Thyroid gland (tissue), 4 donors: ENCODE data around the gene SNX11. TPM values are rescaled to one million over a fixed set of nuclear protein-coding genes. Genes with fewer than 3 reads are reported as not detected.

Experiments
- DNase-seq, 2 donors: peaks; one replicate each; pipeline ENCODE4 v3.0.0-alpha.2; 2019
- H3K27ac ChIP-seq, 3 donors: fragments of 200-600 bp; sonication (generic); 1 replicate in 2 of 3; 2 replicates in 1 of 3; pipeline ENCODE4 v1.5.1; 2016 to 2019; ENCODE audit warnings: mild to moderate bottlenecking in 1 of 3, moderate library complexity in 1 of 3
- H3K27me3 ChIP-seq: fragments of 200-600 bp; sonication (generic); one replicate; pipeline ENCODE4 v1.5.1; 2019
- H3K36me3 ChIP-seq, 2 donors: fragments of 200-600 bp; sonication (generic); one replicate each; pipeline ENCODE4 v1.5.1; 2016 to 2019
- H3K4me1 ChIP-seq, 2 donors: fragments of 200-600 bp; sonication (generic); one replicate each; pipeline ENCODE4 v1.5.1; 2017 to 2019
- H3K4me3 ChIP-seq, 3 donors: fragments of 200-600 bp; sonication (generic); replicated peaks in 1 of 3; 1 replicate in 2 of 3; 2 replicates in 1 of 3; pipeline ENCODE4 v1.5.1; 2016; ENCODE audit warnings: mild to moderate bottlenecking in 1 of 3
- H3K9me3 ChIP-seq: fragments of 200-600 bp; sonication (generic); one replicate; pipeline ENCODE4 v1.5.1; 2017
- POLR2A ChIP-seq, 2 donors: fragments of 450-650 bp; IDR thresholded peaks; one replicate each; pipeline ENCODE4 v1.6.1; 2017; ENCODE audit warnings: antibody characterized with exemption in 2 of 2, mild to moderate bottlenecking in 2 of 2, moderate library complexity in 1 of 2
- WGBS, 2 donors: methylation state at CpG; one replicate each; pipeline ENCODE4 v1.1.5; 2017; 5-methylcytosine and 5-hydroxymethylcytosine counted together
- intact Hi-C: fragments of 100-400 bp; cut with DNase I; formaldehyde crosslinking; loops from one replicate; pipeline ENCODE4 v1.15.1; 2023
- total RNA-seq, 4 donors: library from RNA; depleted of rRNA; stranded (reverse); fragments of >200 nt; gene quantifications; one replicate each; pipeline ENCODE4 v1.2.3, GENCODE V29; 2016
- TF ChIP-seq, protein P1 (sequence below), 6 experiments: fragments of 200-600 bp in 3 of 6; fragments of 450-650 bp in 3 of 6; sonication (generic) in 3 of 6; IDR thresholded peaks; one replicate each; pipeline ENCODE4 v1.5.1; 2016 to 2019; ENCODE audit warnings: antibody characterized with exemption in 6 of 6, mild to moderate bottlenecking in 2 of 6, inconsistent platforms in 1 of 6, moderate library complexity in 1 of 6

SNX11 gene
- total RNA-seq, 4 donors from 2014 or later = 20.3 to 23.4 (median 22.0) TPM

DNA sequence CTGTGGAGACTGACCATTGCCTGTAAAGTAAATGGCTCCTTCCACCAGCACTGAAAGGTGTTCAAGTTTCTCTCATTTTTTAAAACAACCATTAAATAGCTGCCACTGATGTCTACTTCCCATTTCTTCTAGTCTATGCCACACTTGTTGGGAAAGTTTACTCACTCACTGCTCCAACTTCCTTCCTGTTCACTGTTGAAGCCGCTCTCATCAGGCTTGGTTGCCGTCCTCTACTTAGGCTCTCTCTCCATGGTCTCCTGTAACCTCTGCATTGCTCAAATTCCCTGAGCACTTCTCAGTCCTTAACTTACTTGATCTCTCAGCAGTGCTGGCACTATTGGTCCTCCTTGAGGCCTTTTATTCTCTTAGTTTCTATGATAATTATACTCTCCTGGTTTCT lies 32.4 kb downstream of the SNX11 start:
- H3K9me3 ChIP-seq = no peaks in the 10 kb centered on the region
- TF ChIP-seq, protein P1, sequence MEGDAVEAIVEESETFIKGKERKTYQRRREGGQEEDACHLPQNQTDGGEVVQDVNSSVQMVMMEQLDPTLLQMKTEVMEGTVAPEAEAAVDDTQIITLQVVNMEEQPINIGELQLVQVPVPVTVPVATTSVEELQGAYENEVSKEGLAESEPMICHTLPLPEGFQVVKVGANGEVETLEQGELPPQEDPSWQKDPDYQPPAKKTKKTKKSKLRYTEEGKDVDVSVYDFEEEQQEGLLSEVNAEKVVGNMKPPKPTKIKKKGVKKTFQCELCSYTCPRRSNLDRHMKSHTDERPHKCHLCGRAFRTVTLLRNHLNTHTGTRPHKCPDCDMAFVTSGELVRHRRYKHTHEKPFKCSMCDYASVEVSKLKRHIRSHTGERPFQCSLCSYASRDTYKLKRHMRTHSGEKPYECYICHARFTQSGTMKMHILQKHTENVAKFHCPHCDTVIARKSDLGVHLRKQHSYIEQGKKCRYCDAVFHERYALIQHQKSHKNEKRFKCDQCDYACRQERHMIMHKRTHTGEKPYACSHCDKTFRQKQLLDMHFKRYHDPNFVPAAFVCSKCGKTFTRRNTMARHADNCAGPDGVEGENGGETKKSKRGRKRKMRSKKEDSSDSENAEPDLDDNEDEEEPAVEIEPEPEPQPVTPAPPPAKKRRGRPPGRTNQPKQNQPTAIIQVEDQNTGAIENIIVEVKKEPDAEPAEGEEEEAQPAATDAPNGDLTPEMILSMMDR (IDR thresholded peaks at IDR 0.05) = no peak
- TF ChIP-seq POLR2A (IDR thresholded peaks at IDR 0.05) = no peak
- no peak for DNase-seq
- H3K4me3 ChIP-seq = no peak overlapping the region
- intact Hi-C loops = no loop called here
- H3K27ac ChIP-seq = no peak overlapping the region
- H3K4me1 ChIP-seq = no peaks in the 10 kb centered on the region
- H3K36me3 ChIP-seq = no peaks in the 10 kb centered on the region
- no peaks in the 10 kb centered on the region for H3K27me3 ChIP-seq
- WGBS, 2 donors = 55 to 58% methylated on average over 2 of the region's 2 CpGs

DNA sequence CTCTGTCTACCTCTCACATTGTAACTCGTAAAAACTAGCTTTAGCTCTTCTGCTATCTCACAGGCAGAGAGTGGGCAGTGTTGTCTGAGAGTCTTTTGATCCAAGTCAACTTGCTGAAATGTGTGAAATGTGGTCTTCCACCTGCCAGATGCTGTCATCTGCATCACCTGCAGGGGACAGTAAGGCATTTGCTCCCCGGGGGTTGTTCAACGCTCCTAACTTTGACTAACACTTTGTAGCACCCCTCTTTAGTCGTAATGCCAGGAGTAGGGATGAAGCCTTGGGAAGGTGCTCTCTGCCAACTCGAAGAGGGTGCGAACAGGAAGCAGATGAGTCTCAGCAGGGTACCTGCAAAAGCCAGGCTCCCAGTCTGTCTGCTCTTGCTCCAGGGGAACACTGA lies 36.1 kb downstream of the SNX11 start:
- Histone ChIP-seq H3K4me3 (no peak overlapping the region), H3K9me3 (no peaks in the 10 kb centered on the region), H3K27ac (no peak overlapping the region), H3K4me1 (no peaks in the 10 kb centered on the region), H3K27me3 (no peaks in the 10 kb centered on the region), H3K36me3 (no peaks in the 10 kb centered on the region)
- TF ChIP-seq, protein P1 (IDR thresholded peaks at IDR 0.05) = no peak
- TF ChIP-seq POLR2A (IDR thresholded peaks at IDR 0.05) = no peak
- intact Hi-C loops = no loop called here
- DNase-seq = no peak
- 47 to 56% methylated on average over 6 of the region's 6 CpGs for WGBS, 2 donors

DNA sequence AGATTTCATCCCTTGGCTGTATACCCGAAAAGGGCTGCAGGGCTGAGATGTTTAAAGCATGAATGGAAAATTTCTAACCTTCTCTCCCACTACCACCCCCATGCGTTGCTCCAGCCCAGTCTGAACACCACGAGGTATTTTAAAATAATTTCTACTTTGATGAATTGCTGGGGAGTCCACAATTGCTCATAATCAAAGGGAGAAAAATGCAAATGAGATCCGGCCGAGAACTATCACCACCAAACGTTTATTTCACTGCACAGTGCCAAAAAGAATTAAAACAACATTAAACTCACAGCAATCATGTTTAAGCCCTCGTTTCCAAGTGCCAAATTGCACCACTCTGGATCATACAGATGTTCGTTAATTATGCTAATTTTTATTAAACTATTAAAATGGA lies 36.7 kb downstream of the SNX11 start:
- Histone ChIP-seq H3K4me1 (no peaks in the 10 kb centered on the region), H3K36me3 (no peaks in the 10 kb centered on the region), H3K27me3 (no peaks in the 10 kb centered on the region), H3K9me3 (no peaks in the 10 kb centered on the region), H3K27ac (no peak overlapping the region), H3K4me3 (no peak overlapping the region)
- DNase-seq = no peak
- intact Hi-C loops = no loop called here
- 64 to 73% methylated on average over 8 of the region's 8 CpGs for WGBS, 2 donors
- TF ChIP-seq, protein P1 (IDR thresholded peaks at IDR 0.05) = no peak
- no peak for TF ChIP-seq POLR2A (IDR thresholded peaks at IDR 0.05)

DNA sequence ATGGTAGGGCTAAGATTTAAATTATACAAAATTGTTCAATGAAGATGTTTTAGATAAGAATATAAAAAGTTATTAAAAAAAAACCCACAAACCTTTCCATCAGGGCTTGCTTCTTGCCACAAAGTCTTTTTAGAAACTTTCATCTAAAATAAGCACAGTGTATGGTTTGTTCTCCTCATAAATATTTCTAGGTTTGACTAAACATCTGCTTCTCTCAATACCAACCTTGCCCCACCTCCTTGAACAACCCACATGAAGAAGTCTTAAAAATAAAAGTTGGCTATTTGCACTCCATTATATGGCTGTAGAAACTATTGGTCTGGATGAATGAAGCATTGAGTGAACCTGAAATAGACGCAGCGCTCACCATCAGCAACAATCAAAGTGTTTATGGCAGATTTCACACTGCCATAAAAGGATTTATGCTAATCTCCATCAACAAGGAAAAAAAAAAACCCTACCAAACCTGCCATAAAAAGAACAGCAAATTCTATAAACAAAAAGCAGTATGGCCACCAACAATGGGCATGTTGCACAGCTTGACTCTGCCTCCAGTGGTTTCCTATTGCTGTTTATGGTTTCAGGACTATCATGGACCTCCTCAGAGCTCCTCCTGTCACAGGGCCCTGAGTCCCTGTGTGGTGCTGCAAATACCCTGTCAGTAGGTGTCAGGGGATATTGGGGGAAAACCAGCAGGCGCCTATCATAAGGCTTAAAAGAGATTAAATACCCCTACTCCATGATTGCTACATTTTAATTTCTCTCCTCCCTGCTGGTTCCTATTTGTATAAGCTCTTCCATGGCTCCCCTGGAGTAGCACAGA lies 37.6 kb downstream of the SNX11 start:
- WGBS, 2 donors = 97 to 98% methylated on average over 3 of the region's 3 CpGs
- Histone ChIP-seq H3K27me3 (no peaks in the 10 kb centered on the region), H3K36me3 (no peaks in the 10 kb centered on the region), H3K27ac (no peak overlapping the region), H3K9me3 (no peaks in the 10 kb centered on the region), H3K4me3 (no peak overlapping the region), H3K4me1 (no peaks in the 10 kb centered on the region)
- intact Hi-C loops = no loop called here
- no peak for DNase-seq
- TF ChIP-seq, protein P1 (IDR thresholded peaks at IDR 0.05) = no peak
- no peak for TF ChIP-seq POLR2A (IDR thresholded peaks at IDR 0.05)

DNA sequence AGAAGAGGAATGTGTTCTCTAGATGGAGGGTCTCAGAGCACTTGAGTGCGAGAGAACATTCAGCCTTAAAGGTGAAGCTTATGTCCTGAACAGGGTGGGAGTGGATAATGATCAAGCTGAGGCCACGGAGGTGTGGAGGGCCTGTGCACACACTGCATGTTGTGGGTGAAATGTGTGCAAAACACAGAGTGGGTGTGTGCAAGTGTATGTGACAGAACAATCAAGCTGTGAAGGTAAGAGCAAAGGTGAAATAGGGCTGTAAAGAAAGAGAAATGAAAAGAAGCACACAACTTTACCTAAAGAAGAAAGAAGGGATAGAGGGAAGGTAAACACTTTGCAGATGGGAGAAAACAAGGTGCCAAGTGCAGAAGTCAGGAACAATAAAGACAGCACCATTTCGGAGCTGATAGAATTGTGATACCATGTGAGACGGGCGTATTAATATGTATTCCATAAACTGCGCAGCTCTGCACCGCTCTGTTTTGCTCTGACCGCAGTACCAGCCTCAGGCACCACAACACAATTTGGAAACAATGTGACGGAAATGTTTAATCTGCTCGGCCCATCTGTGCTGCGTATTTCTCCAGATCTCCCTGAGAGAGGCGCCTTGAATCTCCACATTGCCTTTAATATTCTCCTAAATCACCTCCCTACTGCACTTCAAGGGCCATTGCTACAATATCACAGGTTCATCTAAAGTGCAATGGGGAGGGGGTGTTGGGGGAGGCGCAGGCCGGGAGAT lies 40.6 kb downstream of the SNX11 start:
- no peak for DNase-seq
- WGBS, 2 donors = 72 to 73% methylated on average over 14 of the region's 14 CpGs
- Histone ChIP-seq H3K36me3 (no peaks in the 10 kb centered on the region), H3K4me3 (no peak overlapping the region), H3K9me3 (no peaks in the 10 kb centered on the region), H3K4me1 (no peaks in the 10 kb centered on the region), H3K27ac (no peak overlapping the region), H3K27me3 (no peaks in the 10 kb centered on the region)
- intact Hi-C loops = no loop called here
- no peak for TF ChIP-seq POLR2A (IDR thresholded peaks at IDR 0.05)
- TF ChIP-seq, protein P1 (IDR thresholded peaks at IDR 0.05) = no peak
